NCI-H2171 (cell line): Measurements from ENCODE around the gene UNKL.

ENCODE experiments used
- DNase-seq: peaks from one replicate; lab custom pipeline; 2025; lab: John Stamatoyannopoulos, UW

The UNKL gene

GRCh38 chr16:1431497-1432270 lies 17.2 kb upstream of the UNKL start:
- no peak for DNase-seq

- DNase-seq: peak; percentile 58
Measured at GRCh38 chr16:1430759-1431496, 16.4 kb upstream of the UNKL start, which contains the start of gene PERCC1. PERCC1 (plus strand) TSS chr16:1431078; CDS start chr16:1432594, 1,516 bp downstream.

DNA sequence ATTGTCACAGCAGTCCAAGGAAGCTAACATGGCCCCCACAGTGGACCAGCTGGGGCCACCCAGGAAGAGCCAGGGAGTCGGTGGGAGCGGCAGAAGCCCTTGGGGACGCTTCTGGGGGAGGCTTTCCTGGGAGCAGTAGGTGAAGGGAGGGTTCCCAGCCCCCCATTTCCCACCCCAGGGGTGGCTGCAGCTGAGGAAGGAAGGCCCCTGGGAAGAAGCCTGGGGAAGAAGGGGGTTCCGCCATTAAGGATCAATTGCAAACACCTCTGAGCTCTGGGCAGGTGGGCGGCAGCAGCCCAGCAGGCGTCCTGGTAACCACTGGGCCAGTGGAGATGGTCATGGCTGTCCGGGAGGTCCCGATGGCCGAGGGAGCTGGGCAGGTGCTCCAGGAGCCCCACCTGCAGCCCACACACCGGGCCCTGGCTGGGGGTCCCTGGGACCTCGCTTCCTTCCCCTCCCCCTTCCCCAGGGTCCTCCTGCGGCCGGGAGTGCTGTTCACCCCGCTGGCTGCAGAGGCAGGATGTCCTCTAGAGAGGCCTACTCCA lies 15.8 kb upstream of the UNKL start:
- DNase-seq: no peak

GRCh38 chr16:1429631-1430030 lies 15.1 kb upstream of the UNKL start:
- no peak for DNase-seq

DNA sequence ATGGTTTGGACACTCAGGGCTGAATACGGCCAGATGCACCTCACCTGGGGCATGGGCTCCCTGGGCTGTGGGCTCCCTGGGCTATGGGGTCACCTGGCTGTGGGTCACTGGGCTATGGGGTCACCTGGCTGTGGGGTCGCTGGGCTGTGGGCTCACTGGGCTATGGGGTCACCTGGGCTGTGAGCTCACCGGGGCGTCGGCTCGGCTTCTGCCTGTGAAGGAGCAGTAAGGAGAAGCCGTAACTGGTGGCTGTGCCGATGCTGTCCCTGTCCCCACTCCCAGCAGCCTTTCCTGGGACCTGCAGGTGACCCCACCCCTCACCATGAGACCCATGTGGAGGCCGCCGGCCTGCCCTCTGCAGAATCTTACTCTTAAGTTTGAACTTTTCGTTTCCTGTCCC lies 14.5 kb upstream of the UNKL start:
- no peak for DNase-seq

DNA sequence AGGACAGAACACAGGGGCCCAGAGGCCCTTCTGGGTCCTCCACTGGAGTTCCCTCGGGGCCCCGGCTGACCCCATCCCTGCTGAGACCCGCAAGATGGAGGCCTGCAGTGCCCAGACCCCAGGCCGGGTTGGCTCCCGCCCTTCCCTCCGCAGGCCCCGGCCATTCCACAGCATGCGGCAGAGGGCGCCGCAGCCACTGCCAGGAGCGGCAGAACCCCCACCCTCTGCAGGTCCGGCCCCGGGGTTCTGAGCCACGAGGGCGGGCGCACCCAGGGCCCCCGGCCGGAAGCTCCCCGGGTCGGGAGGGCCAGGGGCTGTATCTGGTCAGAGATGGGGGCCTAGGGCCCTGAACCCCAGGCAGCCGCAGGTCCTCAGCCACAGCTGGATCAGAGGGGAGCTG lies 14.0 kb upstream of the UNKL start:
- DNase-seq: no peak

DNA sequence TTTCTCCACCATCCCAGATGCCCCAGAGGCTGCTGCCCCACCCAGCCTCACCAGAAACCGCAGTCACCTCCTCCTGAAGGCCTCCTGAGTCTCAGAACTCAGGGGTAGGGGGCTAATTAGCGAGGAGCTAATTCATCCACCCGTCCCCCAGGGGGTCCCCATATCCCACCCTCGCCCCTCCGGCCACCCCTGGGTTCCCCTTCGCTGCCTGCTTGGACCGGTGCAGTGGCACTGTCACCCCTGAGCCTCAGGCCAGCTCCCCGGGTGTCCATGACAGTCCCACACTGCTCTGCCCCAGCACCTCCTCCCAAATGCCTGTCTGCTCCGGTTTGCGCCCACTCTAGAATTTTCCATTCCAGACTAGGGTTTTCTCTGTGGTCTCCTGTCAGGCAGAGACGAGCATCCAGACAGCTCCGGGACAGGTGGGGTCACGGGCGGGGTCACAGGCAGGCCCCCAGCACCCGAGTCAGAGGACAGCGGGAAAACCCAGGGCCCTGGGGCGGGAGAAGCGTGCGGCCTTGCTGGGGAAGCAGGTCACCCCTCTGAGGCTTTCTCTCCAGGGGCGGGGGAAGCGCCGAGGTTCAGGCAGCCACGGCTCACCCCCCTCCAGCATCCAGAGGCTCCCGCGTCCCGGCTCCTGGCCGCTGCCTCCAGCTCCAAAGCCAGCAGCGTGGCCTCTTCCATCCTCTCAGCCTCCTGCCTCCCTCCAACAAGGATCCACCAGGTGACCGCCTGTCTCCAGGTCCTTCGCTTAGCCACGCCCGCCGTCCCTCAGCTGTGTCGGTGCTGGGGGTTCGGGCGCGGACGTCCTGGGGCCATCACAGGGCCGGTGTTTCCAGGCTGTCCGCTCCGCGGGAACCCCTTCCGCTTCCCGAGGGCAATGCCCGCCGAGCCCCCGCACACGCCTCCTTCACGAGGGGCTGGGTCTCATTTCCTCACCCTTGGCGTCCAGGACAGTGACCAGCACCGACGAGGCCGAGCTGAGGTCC lies 13.3 kb upstream of the UNKL start:
- DNase-seq: no peak

- peak; percentile 58 for DNase-seq
Measured at GRCh38 chr16:1426734-1427471, 12.4 kb upstream of the UNKL start.

GRCh38 chr16:1425616-1426370 lies 11.3 kb upstream of the UNKL start:
- no peak for DNase-seq

- no peak for DNase-seq
Measured at GRCh38 chr16:1424028-1424427, 9.5 kb upstream of the UNKL start.

GRCh38 chr16:1422076-1422475 lies 7.6 kb upstream of the UNKL start:
- no peak for DNase-seq

DNA sequence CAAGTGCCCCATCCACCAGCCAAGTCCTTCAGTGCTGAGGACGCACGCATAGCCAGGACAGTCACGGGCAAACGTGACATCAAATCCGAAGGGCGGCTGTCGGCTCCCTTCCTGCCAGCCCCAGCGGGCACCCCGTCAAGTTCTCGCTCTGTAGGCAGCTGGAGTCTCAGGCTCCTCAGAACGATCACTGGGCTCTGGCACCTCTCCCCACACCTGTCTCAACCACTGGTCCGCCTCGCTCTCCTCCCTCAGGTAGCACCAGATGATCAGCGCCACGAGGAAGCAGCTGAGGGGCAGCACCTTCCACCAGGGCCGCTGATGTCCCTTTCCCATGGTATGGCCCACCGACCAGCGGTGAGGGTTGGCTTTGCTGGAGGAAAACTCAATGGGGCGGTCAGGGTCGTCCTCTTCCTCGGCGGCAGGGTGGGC lies 5.6 kb upstream of the UNKL start:
- no peak for DNase-seq

- DNase-seq: no peak
Measured at GRCh38 chr16:1416521-1416941, 2.0 kb upstream of the UNKL start.

DNA sequence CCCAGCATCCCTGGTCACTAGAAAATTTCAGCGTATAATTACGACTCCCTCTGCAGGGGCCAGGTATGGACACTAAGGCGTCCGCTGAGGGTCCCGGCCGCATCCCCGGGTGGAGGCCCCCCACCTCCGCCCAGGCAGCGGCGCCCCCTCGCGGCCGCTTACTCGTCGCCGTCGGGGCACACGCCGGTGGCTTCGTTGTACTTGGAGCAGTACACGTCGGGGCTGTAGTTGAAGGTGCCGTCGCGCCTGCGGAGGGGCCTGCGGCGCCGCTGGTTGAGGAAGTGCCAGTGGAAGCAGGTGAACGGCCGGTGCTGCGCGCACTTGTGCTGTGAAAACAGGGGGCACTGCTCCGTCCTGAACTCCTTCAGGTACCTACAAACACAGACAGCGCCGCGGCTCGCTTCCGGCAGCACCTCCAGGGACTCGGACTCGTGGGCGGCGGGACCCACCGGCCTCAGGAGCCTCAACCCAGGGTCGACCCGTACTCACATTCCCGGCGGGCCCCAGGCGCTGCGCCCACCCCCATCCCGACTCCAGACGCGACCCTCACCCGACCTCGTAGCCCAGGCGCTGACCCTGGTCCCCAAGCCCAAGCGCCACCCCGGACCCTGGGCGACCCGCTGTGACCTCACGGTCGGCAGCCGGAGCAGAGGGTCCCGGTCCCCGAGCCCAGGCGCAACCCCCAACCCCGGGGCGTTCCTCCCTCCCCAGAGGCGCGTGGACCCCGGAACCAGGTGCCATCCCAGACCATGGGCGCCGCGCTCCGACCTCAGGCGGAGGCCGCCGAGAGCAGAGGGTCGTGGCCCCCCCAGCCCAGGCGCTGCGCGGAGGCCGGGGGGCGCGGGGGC lies 596 bp downstream of the UNKL start:
- peak; percentile 18 for DNase-seq

DNA sequence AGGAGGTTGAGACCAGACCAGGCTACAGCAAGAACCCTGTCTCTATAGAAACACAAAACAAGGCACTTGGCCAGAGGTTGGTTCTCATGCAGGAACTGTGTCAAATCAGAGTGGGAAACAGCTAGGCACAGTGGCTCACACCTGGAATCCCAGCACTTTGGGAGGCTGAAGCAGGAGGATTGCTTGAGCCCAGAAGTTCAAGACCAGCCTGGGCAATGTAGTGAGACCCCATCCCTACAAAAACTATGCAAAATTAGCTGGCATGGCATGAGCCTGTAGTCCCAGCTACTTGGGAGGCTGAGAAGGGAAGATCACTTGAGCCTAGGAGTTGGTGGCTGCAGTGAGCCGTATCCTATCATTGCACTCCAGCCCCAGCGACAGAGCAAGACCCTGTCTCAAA lies 1.7 kb downstream of the UNKL start:
- no peak for DNase-seq

- DNase-seq: peak; percentile 92
Measured at GRCh38 chr16:1408171-1408837, 6.2 kb downstream of the UNKL start.

- no peak for DNase-seq
Measured at GRCh38 chr16:1407753-1408152, 6.8 kb downstream of the UNKL start.

GRCh38 chr16:1403733-1404132 lies 10.8 kb downstream of the UNKL start:
- no peak for DNase-seq

DNA sequence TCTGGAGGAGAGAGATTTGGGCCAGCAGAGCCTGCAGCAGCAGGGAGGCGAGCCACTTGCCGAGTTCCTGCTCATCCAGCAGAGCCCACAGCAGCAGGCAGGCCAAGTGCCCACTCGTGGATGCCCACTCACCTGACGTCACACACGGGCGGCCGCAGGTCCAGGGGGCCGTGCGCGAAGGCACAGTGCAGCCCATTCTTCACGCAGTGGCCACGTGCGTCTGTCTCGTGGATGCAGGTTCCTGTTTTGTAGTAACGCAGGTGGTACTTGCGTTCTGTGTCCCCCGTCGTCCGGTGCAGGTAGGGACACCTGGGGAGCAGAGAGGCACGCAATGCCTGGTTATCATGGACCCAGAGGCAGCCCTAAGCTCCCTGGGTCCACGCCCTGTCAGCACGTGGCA lies 11.5 kb downstream of the UNKL start:
- no peak for DNase-seq
